SK-N-SH (cell line): ENCODE results near the gene BCL11B. TPM values are rescaled to one million over a fixed set of nuclear protein-coding genes. Genes with fewer than 3 reads are reported as not detected.

ENCODE experiments used
- CTCF ChIA-PET: fragments of 300-600, 350-600 bp; formaldehyde crosslinking; extraction: SDS; loops from one replicate; lab custom pipeline; 2021; lab: Yijun Ruan, JAX
- POLR2A ChIA-PET: fragments of 350-600 bp; sonication (Branson Sonifier 250); formaldehyde crosslinking; extraction: SDS; loops from one replicate; lab custom pipeline; 2020; ENCODE audit warnings: antibody characterized with exemption, inconsistent platforms; lab: Yijun Ruan, JAX
- DNase-seq: peaks from one replicate; pipeline ENCODE4 v3.0.0; 2012
- H2AFZ ChIP-seq: fragments of 200-600 bp; sonication (generic); 2 replicates; pipeline ENCODE4 v1.8.1; 2016; ENCODE audit warnings: antibody characterized with exemption, mild to moderate bottlenecking, low read depth
- H3F3A ChIP-seq: fragments of 200-600 bp; sonication (generic); replicated peaks from 2 replicates; pipeline ENCODE3; 2016; ENCODE audit warnings: antibody characterized with exemption, mild to moderate bottlenecking; ENCODE audit not compliant: insufficient read depth
- H3K27ac ChIP-seq, 2 experiments: fragments of 200-500 bp in 1 of 2; fragments of 200-600 bp in 1 of 2; sonication (Bioruptor generic) in 1 of 2; sonication (generic), shearing (Covaris generic) in 1 of 2; 2 replicates each; pipeline versions ENCODE4 v1.5.1 to v1.6.1; 2014 to 2016; ENCODE audit warnings: low read depth in 2 of 2, inconsistent platforms in 1 of 2, low read length in 1 of 2, mild to moderate bottlenecking in 1 of 2, mixed read lengths in 1 of 2
- H3K27me3 ChIP-seq: fragments of 200-600 bp; sonication (generic), shearing (Covaris generic); 2 replicates; pipeline ENCODE4 v1.6.1; 2016; ENCODE audit warnings: mixed run types; ENCODE audit not compliant: insufficient read depth
- H3K36me3 ChIP-seq, 2 experiments: fragments of 200-500 bp in 1 of 2; fragments of 200-600 bp in 1 of 2; sonication (Bioruptor generic) in 1 of 2; sonication (generic) in 1 of 2; replicated peaks in 1 of 2; 2 replicates each; pipeline versions ENCODE3 to v1.5.1; 2014 to 2016; ENCODE audit warnings: low read length in 1 of 2, mild to moderate bottlenecking in 1 of 2; ENCODE audit not compliant: insufficient read depth in 2 of 2, control insufficient read depth in 1 of 2
- H3K4me1 ChIP-seq, 2 experiments: fragments of 200-500 bp in 1 of 2; fragments of 200-600 bp in 1 of 2; sonication (Bioruptor generic) in 1 of 2; sonication (generic), shearing (Covaris generic) in 1 of 2; 2 replicates each; pipeline versions ENCODE4 v1.5.1 to v1.6.1; 2014 to 2016; ENCODE audit warnings: low read depth in 1 of 2, low read length in 1 of 2, mixed run types in 1 of 2; ENCODE audit not compliant: insufficient read depth in 2 of 2, control insufficient read depth in 1 of 2
- H3K4me2 ChIP-seq: fragments of 200-600 bp; sonication (generic), shearing (Covaris generic); 2 replicates; pipeline ENCODE4 v1.6.1; 2017; ENCODE audit warnings: mixed run types
- H3K4me3 ChIP-seq, 2 experiments: fragments of 200-500 bp in 1 of 2; fragments of 200-600 bp in 1 of 2; sonication (Bioruptor generic) in 1 of 2; sonication (generic), shearing (Covaris generic) in 1 of 2; 2 replicates each; pipeline versions ENCODE4 v1.5.1 to v1.8.1; 2014 to 2016; ENCODE audit warnings: low read depth in 2 of 2, inconsistent platforms in 1 of 2, low read length in 1 of 2, mild to moderate bottlenecking in 1 of 2, mixed read lengths in 1 of 2, moderate library complexity in 1 of 2
- H3K79me2 ChIP-seq: fragments of 200-600 bp; sonication (generic); 2 replicates; pipeline ENCODE4 v1.8.1; 2017; ENCODE audit warnings: mild to moderate bottlenecking; ENCODE audit not compliant: insufficient read depth
- H3K9ac ChIP-seq: fragments of 200-600 bp; sonication (generic); 2 replicates; pipeline ENCODE4 v1.6.1; 2017; ENCODE audit warnings: mixed run types
- H3K9me2 ChIP-seq: fragments of 200-600 bp; sonication (generic); 2 replicates; pipeline ENCODE4 v1.6.1; 2017; ENCODE audit warnings: mixed run types
- H3K9me3 ChIP-seq: fragments of 200-600 bp; sonication (generic); 2 replicates; pipeline ENCODE4 v1.6.1; 2017; ENCODE audit warnings: mixed run types, mild to moderate bottlenecking, moderate library complexity
- H4K20me1 ChIP-seq: fragments of 200-600 bp; sonication (generic); 2 replicates; pipeline ENCODE4 v1.6.1; 2017; ENCODE audit warnings: mild to moderate bottlenecking, mixed run types; ENCODE audit not compliant: insufficient read depth
- CHD2 ChIP-seq: fragments of 150-350 bp; IDR thresholded peaks from 2 replicates; pipeline ENCODE4 v1.6.1; 2018; ENCODE audit warnings: low read length; ENCODE audit not compliant: partially characterized antibody
- ELF1 ChIP-seq: IDR thresholded peaks from 2 replicates; pipeline ENCODE4 v1.4.0; 2012
- EZH2phosphoT487 ChIP-seq: fragments of 200-600 bp; sonication (generic); IDR thresholded peaks from 2 replicates; pipeline ENCODE4 v1.6.1; 2017; ENCODE audit warnings: low read depth, mixed run types, mild to moderate bottlenecking, antibody characterized with exemption, moderate library complexity, borderline replicate concordance
- FOXJ3 ChIP-seq: sonication (generic); formaldehyde crosslinking; IDR thresholded peaks from 2 replicates; pipeline ENCODE4 v1.5.1; 2020; ENCODE audit warnings: mild to moderate bottlenecking, missing genetic modification reagents
- FOXM1 ChIP-seq: IDR thresholded peaks from 2 replicates; pipeline ENCODE4 v1.4.0; 2012; ENCODE audit warnings: low read depth, mild to moderate bottlenecking
- GABPA ChIP-seq: IDR thresholded peaks from 2 replicates; pipeline ENCODE4 v1.4.0; 2012; ENCODE audit warnings: low read depth, mild to moderate bottlenecking
- JUND ChIP-seq: IDR thresholded peaks from 2 replicates; pipeline ENCODE4 v1.4.0; 2012
- MEF2A ChIP-seq: IDR thresholded peaks from 2 replicates; pipeline ENCODE4 v1.4.0; 2012; ENCODE audit warnings: low read depth, borderline replicate concordance
- NFIC ChIP-seq: IDR thresholded peaks from 2 replicates; pipeline ENCODE4 v1.4.0; 2012; ENCODE audit warnings: borderline replicate concordance
- NRF1 ChIP-seq: IDR thresholded peaks from 2 replicates; pipeline ENCODE4 v1.6.1; 2012; ENCODE audit warnings: low read depth, mild to moderate bottlenecking, low read length
- RAD21 ChIP-seq: IDR thresholded peaks from 2 replicates; pipeline ENCODE4 v1.6.1; 2012; ENCODE audit warnings: mild to moderate bottlenecking, low read length
- RFX5 ChIP-seq: IDR thresholded peaks from 2 replicates; pipeline ENCODE4 v1.6.1; 2012; ENCODE audit warnings: mild to moderate bottlenecking, improper control_type of control experiment, low read length
- SIN3A ChIP-seq: IDR thresholded peaks from 2 replicates; pipeline ENCODE4 v1.6.1; 2012; ENCODE audit warnings: low read depth, mild to moderate bottlenecking, low read length, moderate library complexity, borderline replicate concordance
- SMC3 ChIP-seq: IDR thresholded peaks from 2 replicates; pipeline ENCODE4 v1.6.1; 2012; ENCODE audit warnings: low read depth, low read length, improper control_type of control experiment
- TAF1 ChIP-seq: IDR thresholded peaks from 2 replicates; pipeline ENCODE4 v1.6.1; 2012; ENCODE audit warnings: low read depth, mild to moderate bottlenecking, low read length, moderate library complexity, borderline replicate concordance
- TEAD4 ChIP-seq: IDR thresholded peaks from 2 replicates; pipeline ENCODE4 v1.4.0; 2012; ENCODE audit warnings: mild to moderate bottlenecking, borderline replicate concordance; ENCODE audit not compliant: insufficient read depth
- YY1 ChIP-seq: IDR thresholded peaks from 2 replicates; pipeline ENCODE4 v1.4.0; 2012; ENCODE audit warnings: low read depth, mild to moderate bottlenecking
- WGBS: methylation state at CpG from one replicate; pipeline ENCODE4 v1.1.6; 2017; ENCODE audit warnings: low lambda C conversion rate; 5-methylcytosine and 5-hydroxymethylcytosine counted together
- polyA plus RNA-seq, 3 experiments: library from polyadenylated mRNA; depleted of rRNA; stranded (reverse); fragments of >200 nt; gene quantifications; 2 replicates each; pipeline ENCODE4 v1.2.3, GENCODE V29; 2012
- TF ChIP-seq, protein P1 (sequence below): IDR thresholded peaks from 2 replicates; pipeline ENCODE4 v1.4.0; 2012; ENCODE audit warnings: low read depth
- TF ChIP-seq, protein P2 (sequence below): fragments of 200-600 bp; sonication (generic); IDR thresholded peaks from 2 replicates; pipeline ENCODE4 v1.6.1; 2017; ENCODE audit warnings: antibody characterized with exemption, mild to moderate bottlenecking, moderate library complexity
- TF ChIP-seq, protein P3 (sequence below): IDR thresholded peaks from 2 replicates; pipeline ENCODE4 v1.4.0; 2012; ENCODE audit warnings: low read depth, borderline replicate concordance
- TF ChIP-seq, protein P4 (sequence below): IDR thresholded peaks from 2 replicates; pipeline ENCODE4 v1.4.0; 2012; ENCODE audit warnings: low read depth, borderline replicate concordance

The BCL11B gene
- polyA plus RNA-seq, 1 of the 3 experiments (the other 2 are of a cell fraction) = not detected

DNA sequence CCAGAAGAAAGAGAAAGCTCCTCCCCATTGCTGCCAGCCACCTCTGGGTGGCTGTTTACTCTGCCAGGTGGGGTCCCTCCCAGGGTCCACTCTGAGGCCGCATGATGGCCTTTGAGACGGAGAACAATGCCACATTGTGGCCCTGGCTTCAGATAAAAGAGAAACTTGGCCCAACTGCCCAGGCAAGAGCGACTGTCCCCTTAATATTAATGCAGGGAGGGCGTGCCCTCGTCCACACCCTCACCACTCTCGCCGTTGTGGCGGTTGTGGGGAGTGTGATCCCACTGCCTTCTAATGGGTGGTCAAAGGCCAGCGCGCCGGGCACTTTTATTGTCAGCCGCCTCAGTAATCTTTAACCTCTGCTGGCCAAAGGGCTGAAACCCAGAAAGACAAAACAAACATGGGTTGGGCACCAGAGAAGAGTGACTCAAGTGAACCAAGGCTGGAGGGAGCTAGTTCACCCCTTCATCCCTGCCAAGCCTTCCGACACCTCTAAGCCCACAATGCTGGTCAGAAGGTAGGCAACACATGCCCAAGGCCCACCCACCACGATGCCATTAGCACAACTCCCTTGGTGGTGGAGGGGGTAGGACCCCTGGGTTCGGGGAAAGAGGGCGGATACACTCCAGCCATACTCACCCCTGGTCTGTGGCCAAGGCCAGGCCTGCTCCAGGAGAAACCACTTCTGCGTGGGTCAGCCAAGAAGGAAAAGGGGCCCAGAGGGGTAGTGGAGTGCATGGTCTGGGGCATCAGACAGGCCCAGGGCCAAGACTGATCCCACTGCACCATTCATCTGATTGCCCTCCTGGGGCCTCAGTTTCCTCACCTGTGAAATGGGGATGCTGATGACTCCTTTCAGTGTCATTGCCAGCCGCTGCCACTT lies 44.5 kb upstream of the BCL11B start:
- 21% methylated on average over 8 of the region's 18 CpGs for WGBS
- ChIA-PET CTCF (no interaction called here), POLR2A (no interaction called here)
- H3K79me2 ChIP-seq = no peaks in the 10 kb centered on the region
- peaks cover 38% of the 10 kb centered on the region for H3K27me3 ChIP-seq
- DNase-seq = no peak
- no peak overlapping the region for H3K4me3 ChIP-seq
- H3K9me3 ChIP-seq = no peaks in the 10 kb centered on the region
- H3K4me2 ChIP-seq = no peak overlapping the region
- H4K20me1 ChIP-seq = no peaks in the 10 kb centered on the region
- H3F3A ChIP-seq = no peaks in the 10 kb centered on the region
- no peaks in the 10 kb centered on the region; a peak in 1 of 4 replicates for H3K4me1 ChIP-seq
- no peaks in the 10 kb centered on the region for H3K36me3 ChIP-seq
- H3K27ac ChIP-seq = no peak overlapping the region
- H2AFZ ChIP-seq = no peak overlapping the region
- TF ChIP-seq FOXJ3 (CRISPR knock-in tag) = no peak
- TF ChIP-seq, protein P1, sequence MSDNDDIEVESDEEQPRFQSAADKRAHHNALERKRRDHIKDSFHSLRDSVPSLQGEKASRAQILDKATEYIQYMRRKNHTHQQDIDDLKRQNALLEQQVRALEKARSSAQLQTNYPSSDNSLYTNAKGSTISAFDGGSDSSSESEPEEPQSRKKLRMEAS = no peak
- TF ChIP-seq RFX5 = no peak
- no peak for TF ChIP-seq MEF2A
- TF ChIP-seq CHD2 = no peak
- TF ChIP-seq, protein P2, sequence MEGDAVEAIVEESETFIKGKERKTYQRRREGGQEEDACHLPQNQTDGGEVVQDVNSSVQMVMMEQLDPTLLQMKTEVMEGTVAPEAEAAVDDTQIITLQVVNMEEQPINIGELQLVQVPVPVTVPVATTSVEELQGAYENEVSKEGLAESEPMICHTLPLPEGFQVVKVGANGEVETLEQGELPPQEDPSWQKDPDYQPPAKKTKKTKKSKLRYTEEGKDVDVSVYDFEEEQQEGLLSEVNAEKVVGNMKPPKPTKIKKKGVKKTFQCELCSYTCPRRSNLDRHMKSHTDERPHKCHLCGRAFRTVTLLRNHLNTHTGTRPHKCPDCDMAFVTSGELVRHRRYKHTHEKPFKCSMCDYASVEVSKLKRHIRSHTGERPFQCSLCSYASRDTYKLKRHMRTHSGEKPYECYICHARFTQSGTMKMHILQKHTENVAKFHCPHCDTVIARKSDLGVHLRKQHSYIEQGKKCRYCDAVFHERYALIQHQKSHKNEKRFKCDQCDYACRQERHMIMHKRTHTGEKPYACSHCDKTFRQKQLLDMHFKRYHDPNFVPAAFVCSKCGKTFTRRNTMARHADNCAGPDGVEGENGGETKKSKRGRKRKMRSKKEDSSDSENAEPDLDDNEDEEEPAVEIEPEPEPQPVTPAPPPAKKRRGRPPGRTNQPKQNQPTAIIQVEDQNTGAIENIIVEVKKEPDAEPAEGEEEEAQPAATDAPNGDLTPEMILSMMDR = no peak
- no peak for TF ChIP-seq TAF1
- no peak for TF ChIP-seq SMC3
- H3K9ac ChIP-seq = no peak overlapping the region
- H3K9me2 ChIP-seq = no peaks in the 10 kb centered on the region

DNA sequence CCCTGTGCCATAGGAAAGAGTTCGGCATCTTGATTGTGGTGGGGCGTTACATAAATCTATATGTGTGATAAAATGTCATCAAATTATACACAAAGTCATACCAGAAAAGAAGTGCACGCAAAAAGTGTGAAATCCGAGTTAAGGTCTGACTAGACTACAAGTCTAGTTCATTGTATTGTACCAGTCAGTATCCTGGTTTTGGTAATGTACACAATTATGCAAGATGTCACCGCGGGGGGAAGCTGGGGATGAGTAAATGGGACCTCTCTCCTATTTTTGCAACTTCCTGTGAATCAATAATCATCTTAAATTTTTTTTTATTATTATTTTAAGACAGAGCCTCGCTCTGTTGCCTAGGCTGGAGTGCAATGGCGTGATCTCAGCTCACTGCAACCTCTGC lies 43.2 kb upstream of the BCL11B start:
- H3K36me3 ChIP-seq = no peaks in the 10 kb centered on the region
- POLR2A ChIA-PET = no interaction called here
- no peaks in the 10 kb centered on the region for H4K20me1 ChIP-seq
- no peaks in the 10 kb centered on the region for H3K9me3 ChIP-seq
- H2AFZ ChIP-seq = no peak overlapping the region
- no peak for DNase-seq
- H3K27me3 ChIP-seq = peaks cover 38% of the 10 kb centered on the region
- no peak overlapping the region for H3K9ac ChIP-seq
- no peaks in the 10 kb centered on the region for H3F3A ChIP-seq
- H3K9me2 ChIP-seq = no peaks in the 10 kb centered on the region
- H3K4me1 ChIP-seq = no peaks in the 10 kb centered on the region; a peak in 1 of 4 replicates
- no peaks in the 10 kb centered on the region for H3K79me2 ChIP-seq
- CTCF ChIA-PET = no interaction called here
- H3K4me3 ChIP-seq = no peak overlapping the region
- H3K4me2 ChIP-seq = no peak overlapping the region
- 23% methylated on average over 8 of the region's 8 CpGs for WGBS
- no peak overlapping the region for H3K27ac ChIP-seq
- TF ChIP-seq EZH2phosphoT487 = no peak
- TF ChIP-seq NFIC = no peak
- TF ChIP-seq RAD21 = no peak
- no peak for TF ChIP-seq RFX5
- no peak for TF ChIP-seq ELF1
- no peak for TF ChIP-seq YY1
- no peak for TF ChIP-seq SMC3
- TF ChIP-seq MEF2A = no peak
- TF ChIP-seq NRF1 = no peak
- no peak for TF ChIP-seq TEAD4
- TF ChIP-seq CHD2 = no peak
- no peak for TF ChIP-seq FOXM1
- TF ChIP-seq, protein P3, sequence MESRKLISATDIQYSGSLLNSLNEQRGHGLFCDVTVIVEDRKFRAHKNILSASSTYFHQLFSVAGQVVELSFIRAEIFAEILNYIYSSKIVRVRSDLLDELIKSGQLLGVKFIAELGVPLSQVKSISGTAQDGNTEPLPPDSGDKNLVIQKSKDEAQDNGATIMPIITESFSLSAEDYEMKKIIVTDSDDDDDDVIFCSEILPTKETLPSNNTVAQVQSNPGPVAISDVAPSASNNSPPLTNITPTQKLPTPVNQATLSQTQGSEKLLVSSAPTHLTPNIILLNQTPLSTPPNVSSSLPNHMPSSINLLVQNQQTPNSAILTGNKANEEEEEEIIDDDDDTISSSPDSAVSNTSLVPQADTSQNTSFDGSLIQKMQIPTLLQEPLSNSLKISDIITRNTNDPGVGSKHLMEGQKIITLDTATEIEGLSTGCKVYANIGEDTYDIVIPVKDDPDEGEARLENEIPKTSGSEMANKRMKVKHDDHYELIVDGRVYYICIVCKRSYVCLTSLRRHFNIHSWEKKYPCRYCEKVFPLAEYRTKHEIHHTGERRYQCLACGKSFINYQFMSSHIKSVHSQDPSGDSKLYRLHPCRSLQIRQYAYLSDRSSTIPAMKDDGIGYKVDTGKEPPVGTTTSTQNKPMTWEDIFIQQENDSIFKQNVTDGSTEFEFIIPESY = no peak
- TF ChIP-seq, protein P4, sequence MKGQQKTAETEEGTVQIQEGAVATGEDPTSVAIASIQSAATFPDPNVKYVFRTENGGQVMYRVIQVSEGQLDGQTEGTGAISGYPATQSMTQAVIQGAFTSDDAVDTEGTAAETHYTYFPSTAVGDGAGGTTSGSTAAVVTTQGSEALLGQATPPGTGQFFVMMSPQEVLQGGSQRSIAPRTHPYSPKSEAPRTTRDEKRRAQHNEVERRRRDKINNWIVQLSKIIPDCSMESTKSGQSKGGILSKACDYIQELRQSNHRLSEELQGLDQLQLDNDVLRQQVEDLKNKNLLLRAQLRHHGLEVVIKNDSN = no peak
- no peak for TF ChIP-seq GABPA
- TF ChIP-seq SIN3A = no peak
- no peak for TF ChIP-seq JUND
